ENCODE measurements around the gene GLIS2. TPM values are rescaled to one million over a fixed set of nuclear protein-coding genes. Genes with fewer than 3 reads are reported as not detected.

GLIS2 gene
- total RNA-seq, 1 experiment from 2014 or later, result 2.1 TPM

DNA sequence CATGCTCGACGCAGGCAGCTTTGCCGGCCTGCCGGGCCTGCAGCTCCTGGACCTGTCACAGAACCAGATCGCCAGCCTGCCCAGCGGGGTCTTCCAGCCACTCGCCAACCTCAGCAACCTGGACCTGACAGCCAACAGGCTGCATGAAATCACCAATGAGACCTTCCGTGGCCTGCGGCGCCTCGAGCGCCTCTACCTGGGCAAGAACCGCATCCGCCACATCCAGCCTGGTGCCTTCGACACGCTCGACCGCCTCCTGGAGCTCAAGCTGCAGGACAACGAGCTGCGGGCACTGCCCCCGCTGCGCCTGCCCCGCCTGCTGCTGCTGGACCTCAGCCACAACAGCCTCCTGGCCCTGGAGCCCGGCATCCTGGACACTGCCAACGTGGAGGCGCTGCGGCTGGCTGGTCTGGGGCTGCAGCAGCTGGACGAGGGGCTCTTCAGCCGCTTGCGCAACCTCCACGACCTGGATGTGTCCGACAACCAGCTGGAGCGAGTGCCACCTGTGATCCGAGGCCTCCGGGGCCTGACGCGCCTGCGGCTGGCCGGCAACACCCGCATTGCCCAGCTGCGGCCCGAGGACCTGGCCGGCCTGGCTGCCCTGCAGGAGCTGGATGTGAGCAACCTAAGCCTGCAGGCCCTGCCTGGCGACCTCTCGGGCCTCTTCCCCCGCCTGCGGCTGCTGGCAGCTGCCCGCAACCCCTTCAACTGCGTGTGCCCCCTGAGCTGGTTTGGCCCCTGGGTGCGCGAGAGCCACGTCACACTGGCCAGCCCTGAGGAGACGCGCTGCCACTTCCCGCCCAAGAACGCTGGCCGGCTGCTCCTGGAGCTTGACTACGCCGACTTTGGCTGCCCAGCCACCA is 65.4 kb downstream of the GLIS2 start:
- POLR2A ChIA-PET (ENCODE audit: unreplicated experiment), result no interaction called here
- ATAC-seq (no peak), DNase-seq (no peak)
- Histone ChIP-seq H3K27me3 (ENCODE audit: low read length) (no peaks in the 10 kb centered on the region), H2AFZ (ENCODE audit: low read length) (no peak overlapping the region), H3K9me3 (ENCODE audit: low read length) (no peaks in the 10 kb centered on the region), H3K4me1 (ENCODE audit: insufficient read depth, low read length) (peaks cover 6% of the 10 kb centered on the region), H3K9me2 (replicated peaks; ENCODE audit: low read length) (no peaks in the 10 kb centered on the region), H3F3A (ENCODE audit: low read length, unreplicated experiment) (no peaks in the 10 kb centered on the region), H3K79me2 (ENCODE audit: low read length) (no peaks in the 10 kb centered on the region), H3K4me3 (ENCODE audit: low read length) (no peak overlapping the region), H3K27ac (ENCODE audit: low read length) (no peak overlapping the region), H4K20me1 (ENCODE audit: low read length) (no peaks in the 10 kb centered on the region; the same call in 1 of the 2 replicates), H3K4me2 (ENCODE audit: low read length) (no peak overlapping the region), H3K36me3 (ENCODE audit: low read depth, low read length) (no peaks in the 10 kb centered on the region), H3K9ac (ENCODE audit: low read length) (no peak overlapping the region)
- intact Hi-C loops (cut with micrococcal nuclease), result no loop called here
- TF ChIP-seq CTCF (conservative IDR thresholded peaks at IDR 0.05; ENCODE audit: low read depth, low read length) (no peak), EZH2phosphoT487 (IDR thresholded peaks at IDR 0.05; ENCODE audit: borderline replicate concordance, low read length) (no peak), EZH2 (IDR thresholded peaks at IDR 0.05; ENCODE audit: low read length, unreplicated experiment) (no peak)
- BruUV-seq (replicated peaks), result no TSS peak
- CTCF ChIA-PET, result interaction anchor here (0.5 kb wide), 1 partner anchor 50 kb away, joined by 3 read pairs; no protein-coding TSS in a partner anchor

GRCh38 chr16:4381935-4382794 is 66.3 kb downstream of the GLIS2 start:
- Histone ChIP-seq H3K9ac (ENCODE audit: low read length) (no peak overlapping the region), H4K20me1 (ENCODE audit: low read length) (no peaks in the 10 kb centered on the region), H3K79me2 (ENCODE audit: low read length) (no peaks in the 10 kb centered on the region), H3F3A (ENCODE audit: low read length, unreplicated experiment) (no peaks in the 10 kb centered on the region), H3K36me3 (ENCODE audit: low read depth, low read length) (no peaks in the 10 kb centered on the region), H3K9me2 (replicated peaks; ENCODE audit: low read length) (no peaks in the 10 kb centered on the region), H3K27ac (ENCODE audit: low read length) (no peak overlapping the region), H3K27me3 (ENCODE audit: low read length) (no peaks in the 10 kb centered on the region), H2AFZ (ENCODE audit: low read length) (no peak overlapping the region), H3K9me3 (ENCODE audit: low read length) (no peaks in the 10 kb centered on the region), H3K4me2 (ENCODE audit: low read length) (no peak overlapping the region), H3K4me1 (ENCODE audit: insufficient read depth, low read length) (no peaks in the 10 kb centered on the region), H3K4me3 (ENCODE audit: low read length) (no peak overlapping the region)
- ChIA-PET POLR2A (ENCODE audit: unreplicated experiment) (no interaction called here), CTCF (no interaction called here)
- ATAC-seq, result no peak
- no peak for DNase-seq
- no TSS peak for BruUV-seq (replicated peaks)
- intact Hi-C loops (cut with micrococcal nuclease), result no loop called here
- TF ChIP-seq EZH2phosphoT487 (IDR thresholded peaks at IDR 0.05; ENCODE audit: borderline replicate concordance, low read length) (no peak), CTCF (conservative IDR thresholded peaks at IDR 0.05; ENCODE audit: low read depth, low read length) (no peak), EZH2 (IDR thresholded peaks at IDR 0.05; ENCODE audit: low read length, unreplicated experiment) (no peak)
